SJCRH30 (cell line): ENCODE data around the gene RGL2. TPM values are rescaled to one million over a fixed set of nuclear protein-coding genes. Genes with fewer than 3 reads are reported as not detected.

Experiments
- DNase-seq, 2 experiments: peaks; one replicate each; pipeline ENCODE4 v3.0.0-alpha.2; 2015 to 2020
- H3K27ac ChIP-seq: fragments of 250-450 bp; sonication (Bioruptor Pico); 2 replicates; pipeline ENCODE4 v1.5.1; 2020; ENCODE audit warnings: mild to moderate bottlenecking, moderate library complexity
- H3K27me3 ChIP-seq: fragments of 250-450 bp; sonication (Bioruptor Pico); 2 replicates; pipeline ENCODE4 v1.5.1; 2020; ENCODE audit warnings: mild to moderate bottlenecking, moderate library complexity
- H3K36me3 ChIP-seq: fragments of 250-450 bp; sonication (Bioruptor Pico); 2 replicates; pipeline ENCODE4 v1.5.1; 2020; ENCODE audit warnings: mild to moderate bottlenecking, moderate library complexity
- H3K4me1 ChIP-seq: fragments of 250-450 bp; sonication (Bioruptor Pico); 2 replicates; pipeline ENCODE4 v1.5.1; 2020; ENCODE audit warnings: mild to moderate bottlenecking, moderate library complexity
- H3K4me3 ChIP-seq: fragments of 250-450 bp; sonication (Bioruptor Pico); 2 replicates; pipeline ENCODE4 v1.5.1; 2020; ENCODE audit warnings: mild to moderate bottlenecking, moderate library complexity
- H3K9me3 ChIP-seq: fragments of 250-450 bp; sonication (Bioruptor Pico); replicated peaks from 2 replicates; pipeline ENCODE4 v1.5.1; 2020; ENCODE audit warnings: mild to moderate bottlenecking, moderate library complexity
- total RNA-seq: library from RNA; depleted of rRNA; stranded (reverse); fragments of >200 nt; shearing (Covaris generic); gene quantifications from 2 replicates; pipeline ENCODE4 v1.2.3, GENCODE V29; 2014; rRNA removed

The RGL2 gene
- total RNA-seq, 1 experiment from 2014 or later, result 20.9 TPM

DNA sequence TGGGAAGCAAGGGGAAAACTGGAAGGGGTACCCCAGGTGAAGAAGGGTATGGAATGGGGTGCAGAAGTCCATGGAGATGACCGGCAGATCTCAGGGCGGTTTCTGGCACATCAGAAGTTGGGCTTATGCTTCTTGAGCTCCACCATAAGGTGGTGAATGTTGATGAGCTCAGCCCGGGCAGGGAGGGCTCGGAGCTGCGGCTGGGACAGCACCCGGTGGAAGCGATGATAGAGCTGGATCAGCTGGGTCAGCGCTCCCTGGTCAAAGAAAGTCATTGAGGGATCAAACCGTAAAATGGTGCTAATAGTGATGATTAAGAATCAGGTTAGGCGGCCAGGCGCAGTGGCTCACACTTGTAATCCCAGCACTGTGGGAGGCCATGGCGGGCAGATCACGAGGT, 48.0 kb downstream of the RGL2 start:
- Histone ChIP-seq H3K27me3 (no peaks in the 10 kb centered on the region), H3K27ac (no peak overlapping the region), H3K4me3 (no peak overlapping the region), H3K4me1 (no peaks in the 10 kb centered on the region; the same call in 1 of the 2 replicates), H3K9me3 (no peaks in the 10 kb centered on the region), H3K36me3 (no peaks in the 10 kb centered on the region)
- no peak for DNase-seq

- peak in 1 of 2 experiments; percentile 26 for DNase-seq
- Histone ChIP-seq H3K9me3 (no peaks in the 10 kb centered on the region), H3K36me3 (no peaks in the 10 kb centered on the region), H3K4me3 (peak overlapping the region; percentile 64), H3K27ac (peak overlapping the region; percentile 58), H3K4me1 (no peaks in the 10 kb centered on the region; the same call in 1 of the 2 replicates), H3K27me3 (no peaks in the 10 kb centered on the region)
Measured at GRCh38 chr6:33249732-33250630, 48.8 kb downstream of the RGL2 start.

DNA sequence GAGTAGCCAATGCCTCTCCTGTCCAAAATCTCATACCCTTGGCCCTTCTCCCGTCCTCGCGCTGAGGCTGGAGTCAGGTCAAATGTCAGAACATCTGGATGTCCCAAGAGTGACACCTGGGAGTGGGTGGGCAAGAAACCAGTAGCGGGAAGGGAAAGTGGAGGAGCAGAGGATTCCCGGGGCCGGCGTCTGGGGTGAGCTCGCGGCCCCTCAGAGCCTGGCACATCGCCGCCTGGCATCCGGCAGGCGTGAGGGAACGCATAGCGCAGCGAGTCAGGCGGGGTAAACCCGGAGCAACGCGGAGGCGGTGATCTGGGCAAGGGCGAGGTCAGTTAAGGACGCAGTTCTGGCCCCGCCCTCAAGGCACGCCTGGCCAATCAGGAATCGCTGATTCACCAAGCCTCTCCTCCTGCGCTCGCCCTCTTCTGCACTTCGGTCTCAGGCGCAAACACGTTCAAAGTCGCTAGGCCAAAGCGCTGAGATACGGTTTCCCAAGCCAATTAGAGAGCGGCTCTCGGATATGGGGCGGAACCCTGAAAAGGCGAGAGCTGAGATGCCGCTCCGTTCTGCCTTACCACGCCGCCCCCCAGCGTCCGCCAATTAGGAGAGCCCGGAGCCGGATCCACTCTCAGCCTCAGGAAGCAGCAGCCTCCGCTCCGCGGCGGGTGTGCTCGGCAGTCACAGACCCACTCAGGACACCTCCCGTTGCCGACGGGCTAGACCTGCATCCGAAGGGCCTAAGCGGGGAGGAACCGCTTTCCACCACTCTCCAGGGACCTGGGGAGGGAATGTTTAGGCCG, 49.6 kb downstream of the RGL2 start:
- no peaks in the 10 kb centered on the region for H3K36me3 ChIP-seq
- H3K9me3 ChIP-seq, result no peaks in the 10 kb centered on the region

GRCh38 chr6:33248643-33248931, 50.2 kb downstream of the RGL2 start:
- Histone ChIP-seq H3K36me3 (no peaks in the 10 kb centered on the region), H3K27ac (peak overlapping the region; percentile 65), H3K9me3 (no peaks in the 10 kb centered on the region), H3K4me3 (peak overlapping the region; percentile 64), H3K27me3 (no peaks in the 10 kb centered on the region), H3K4me1 (no peaks in the 10 kb centered on the region; the same call in 1 of the 2 replicates)
- no peak for DNase-seq

More for the DNA sequence above, 49.6 kb downstream of the RGL2 start:
- H3K27me3 ChIP-seq, result no peaks in the 10 kb centered on the region
- H3K4me1 ChIP-seq, result no peaks in the 10 kb centered on the region; the same call in 1 of the 2 replicates
- H3K4me3 ChIP-seq, result peak overlapping the region; percentile 64
- peak overlapping the region; percentile 65 for H3K27ac ChIP-seq
- peak; percentile 98 to 99 for DNase-seq

GRCh38 chr6:33247977-33248642, 50.6 kb downstream of the RGL2 start:
- no peaks in the 10 kb centered on the region for H3K27me3 ChIP-seq
- DNase-seq, result peak; percentile 86 to 94
- no peaks in the 10 kb centered on the region for H3K9me3 ChIP-seq
- peak overlapping the region; percentile 64 for H3K4me3 ChIP-seq
- peak overlapping the region; percentile 65 for H3K27ac ChIP-seq
- no peaks in the 10 kb centered on the region; the same call in 1 of the 2 replicates for H3K4me1 ChIP-seq
- no peaks in the 10 kb centered on the region for H3K36me3 ChIP-seq

- Histone ChIP-seq H3K27me3 (peaks cover 3% of the 10 kb centered on the region; the same call in 1 of the 2 replicates), H3K9me3 (no peaks in the 10 kb centered on the region), H3K36me3 (no peaks in the 10 kb centered on the region), H3K4me3 (no peak overlapping the region), H3K27ac (no peak overlapping the region), H3K4me1 (no peaks in the 10 kb centered on the region; the same call in 1 of the 2 replicates)
- no peak for DNase-seq
Measured at GRCh38 chr6:33243476-33243875, 55.3 kb downstream of the RGL2 start.

- DNase-seq, result no peak
- Histone ChIP-seq H3K4me1 (no peaks in the 10 kb centered on the region), H3K36me3 (no peaks in the 10 kb centered on the region), H3K27me3 (peaks cover 3% of the 10 kb centered on the region; the same call in 1 of the 2 replicates), H3K4me3 (no peak overlapping the region), H3K27ac (no peak overlapping the region), H3K9me3 (no peaks in the 10 kb centered on the region)
Measured at GRCh38 chr6:33241968-33242367, 56.8 kb downstream of the RGL2 start.

Other genes with a start within 250 kb of the RGL2 start
- not detected in 2 replicates for gene HLA-DPA1, start 225.3 kb downstream of the RGL2 start, total RNA-seq
- gene HLA-DPB1, start 223.0 kb downstream of the RGL2 start, total RNA-seq, result not detected in 2 replicates
- 3.8 and 4.0 TPM in 2 replicates for gene COL11A2, start 106.5 kb downstream of the RGL2 start, total RNA-seq
- gene RXRB, start 98.3 kb downstream of the RGL2 start, total RNA-seq, result 24.4 and 25.9 TPM in 2 replicates
- 71.8 and 75.1 TPM in 2 replicates for gene SLC39A7, start 98.1 kb downstream of the RGL2 start, total RNA-seq
- gene HSD17B8, start 94.3 kb downstream of the RGL2 start, total RNA-seq, result 1.0 and 1.5 TPM in 2 replicates
- 14.9 and 16.4 TPM in 2 replicates for gene RING1, start 90.4 kb downstream of the RGL2 start, total RNA-seq
- gene VPS52, start 27.1 kb downstream of the RGL2 start, total RNA-seq, result 32.7 and 33.8 TPM in 2 replicates
- gene RPS18, start 26.9 kb downstream of the RGL2 start, total RNA-seq, result 5,924 and 6,385 TPM in 2 replicates
- 0.84 and 0.95 TPM in 2 replicates for gene B3GALT4, start 21.8 kb downstream of the RGL2 start, total RNA-seq
- gene WDR46, start 9.7 kb downstream of the RGL2 start, total RNA-seq, result 54.6 and 61.5 TPM in 2 replicates
- 102 and 104 TPM in 2 replicates for gene PFDN6, start 9.3 kb downstream of the RGL2 start, total RNA-seq
- gene TAPBP, start 15.1 kb upstream of the RGL2 start, total RNA-seq, result 15.4 and 16.2 TPM in 2 replicates
- 7.1 and 9.6 TPM in 2 replicates for gene ZBTB22, start 18.8 kb upstream of the RGL2 start, total RNA-seq
- gene DAXX, start 24.0 kb upstream of the RGL2 start, total RNA-seq, result 52.9 and 55.2 TPM in 2 replicates
- 80.5 and 84.5 TPM in 2 replicates for gene KIFC1, start 92.9 kb upstream of the RGL2 start, total RNA-seq
- gene PHF1, start 112.1 kb upstream of the RGL2 start, total RNA-seq, result 21.8 and 25.5 TPM in 2 replicates
- 181 and 210 TPM in 2 replicates for gene CUTA, start 119.2 kb upstream of the RGL2 start, total RNA-seq
- 1.8 and 2.5 TPM in 2 replicates for gene SYNGAP1, start 121.1 kb upstream of the RGL2 start, total RNA-seq
- 9.0 and 11.4 TPM in 2 replicates for gene ZBTB9, start 155.6 kb upstream of the RGL2 start, total RNA-seq